Activated naive CD8-positive, alpha-beta T cell treated with anti-CD3 and anti-CD28 coated beads, Interleukin-2, amount 50 U/mL, for 24 hours (primary cell): ENCODE results near the gene SDHA.
A peak's percentile ranks its signal among the peaks of the same experiment; 100 is the strongest.
"Not testable (repeated sequence)": the region's sequence is repeated elsewhere in the genome, so short reads cannot be mapped to it uniquely, and the experiment has no call there.

ENCODE experiments used
- ATAC-seq: fragments of 150-1000 bp; cut with Tn5 transposase; one replicate; pipeline ENCODE4 v1.10.0; 2021
- DNase-seq: peaks from one replicate; pipeline ENCODE4 v3.0.0; 2021
- H3K27ac Mint-ChIP-seq: one replicate; pipeline ENCODE4 v1.8.0; 2021; ENCODE audit warnings: mild to moderate bottlenecking, mixed read lengths
- H3K27me3 Mint-ChIP-seq: one replicate; pipeline ENCODE4 v1.8.0; 2021; ENCODE audit warnings: mixed read lengths
- H3K36me3 Mint-ChIP-seq: one replicate; pipeline ENCODE4 v1.8.0; 2021; ENCODE audit warnings: low read depth, mixed read lengths
- H3K4me1 Mint-ChIP-seq: one replicate; pipeline ENCODE4 v1.8.0; 2021; ENCODE audit warnings: mixed read lengths
- H3K4me3 Mint-ChIP-seq: one replicate; pipeline ENCODE4 v1.8.0; 2021; ENCODE audit warnings: mild to moderate bottlenecking, moderate library complexity, mixed read lengths
- H3K9me3 Mint-ChIP-seq: one replicate; pipeline ENCODE4 v1.8.0; 2021; ENCODE audit warnings: mixed read lengths

The SDHA gene

DNA sequence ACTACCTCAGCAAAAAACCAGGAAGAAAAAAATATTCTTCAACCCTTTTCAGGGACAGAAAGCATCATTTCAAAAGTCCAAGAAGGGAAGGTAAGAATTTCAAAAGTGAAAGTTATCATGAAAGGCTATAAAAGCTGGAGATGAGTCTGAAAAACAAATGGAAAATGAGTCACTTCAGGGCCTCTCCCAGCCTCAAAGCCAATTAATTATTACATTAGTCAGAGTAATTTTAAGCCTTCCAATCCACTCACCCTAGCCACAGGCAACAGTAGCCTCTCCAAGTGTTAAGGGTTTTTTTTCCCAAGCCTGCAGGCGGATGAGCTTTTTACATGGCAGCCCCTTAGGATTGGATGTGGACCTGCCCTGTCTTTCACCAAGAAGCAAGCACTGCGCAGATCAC lies 2.9 kb upstream of the SDHA start:
- H3K36me3 Mint-ChIP-seq = peaks cover 18% of the 10 kb centered on the region
- H3K27ac Mint-ChIP-seq = peak overlapping the region; percentile 88
- H3K27me3 Mint-ChIP-seq, H3K9me3 Mint-ChIP-seq, DNase-seq: not testable (repeated sequence)
- peak overlapping the region; percentile 57 for H3K4me3 Mint-ChIP-seq
- ATAC-seq = peak; percentile 53
- peaks cover 39% of the 10 kb centered on the region for H3K4me1 Mint-ChIP-seq

DNA sequence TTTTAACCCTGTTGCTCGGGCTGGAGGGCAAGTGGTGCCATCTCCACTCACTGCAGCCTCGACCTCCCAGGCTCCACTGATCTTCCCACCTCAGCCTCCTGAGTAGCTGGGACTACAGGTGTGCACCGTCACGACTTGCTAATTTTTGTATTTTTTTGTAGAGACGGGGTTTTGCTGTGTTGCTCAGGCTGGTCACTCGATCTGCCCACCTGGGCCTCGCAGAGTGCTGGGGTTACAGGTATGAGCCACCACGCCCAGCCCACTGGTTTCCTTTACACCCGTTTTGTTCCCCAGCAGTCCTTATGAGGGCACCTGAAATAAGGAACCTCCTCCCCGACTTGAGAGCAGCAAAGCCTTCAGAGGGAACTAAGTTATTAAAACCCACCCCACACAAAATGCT lies 2.0 kb upstream of the SDHA start:
- Mint-ChIP-seq H3K27ac (peak overlapping the region; percentile 88), H3K36me3 (peaks cover 22% of the 10 kb centered on the region), H3K4me1 (peaks cover 44% of the 10 kb centered on the region), H3K4me3 (peak overlapping the region; percentile 57)
- H3K27me3 Mint-ChIP-seq, H3K9me3 Mint-ChIP-seq, ATAC-seq, DNase-seq: not testable (repeated sequence)

DNA sequence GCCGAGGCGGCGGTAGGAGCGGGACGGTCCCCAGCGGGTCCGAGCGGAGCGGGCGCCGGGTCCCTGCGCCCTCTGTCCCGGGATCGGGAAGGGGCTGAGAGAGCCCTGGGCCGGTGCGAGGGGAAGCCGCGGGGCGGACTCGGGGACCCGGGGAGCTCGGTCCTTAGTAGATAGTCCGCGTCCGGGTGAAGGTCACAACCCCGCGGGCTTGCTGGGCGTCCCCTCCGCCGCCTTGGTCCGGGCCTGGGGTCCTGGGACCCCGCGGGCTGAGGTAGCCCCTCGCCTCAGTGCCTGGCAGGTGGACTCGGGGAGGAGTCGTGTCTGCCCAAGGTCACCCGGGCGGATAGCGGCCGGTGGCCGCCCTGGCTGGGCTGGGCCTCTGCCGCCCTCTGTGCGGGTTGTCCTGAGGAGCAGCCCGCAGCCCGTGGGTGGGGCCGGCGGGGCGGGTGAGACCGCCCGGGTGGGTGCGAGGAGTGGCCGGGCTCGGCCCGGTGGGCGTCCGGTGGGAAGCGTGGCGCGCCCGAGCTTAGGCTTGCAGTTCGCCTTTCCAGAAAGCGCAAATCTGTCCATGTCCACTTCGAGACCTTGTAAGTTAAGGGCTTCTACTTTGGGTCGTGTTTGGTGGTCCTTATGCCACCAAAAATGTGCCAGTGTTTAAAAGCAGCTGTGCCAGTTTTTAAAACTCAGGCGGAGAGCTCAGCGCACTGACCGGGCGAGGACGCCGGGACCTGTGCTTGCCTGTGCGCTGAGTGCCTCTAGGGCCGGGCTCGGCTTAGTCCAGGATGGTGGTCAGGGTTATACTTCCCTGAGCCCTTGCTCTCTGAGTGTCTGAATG lies 554 bp downstream of the SDHA start:
- peak overlapping the region; percentile 84 for H3K27ac Mint-ChIP-seq
- H3K4me1 Mint-ChIP-seq = peaks cover 64% of the 10 kb centered on the region
- H3K36me3 Mint-ChIP-seq = peaks cover 23% of the 10 kb centered on the region
- H3K27me3 Mint-ChIP-seq = no peaks in the 10 kb centered on the region
- peak overlapping the region; percentile 92 for H3K4me3 Mint-ChIP-seq
- ATAC-seq = peak; percentile 10
- peak; percentile 22 for DNase-seq
- H3K9me3 Mint-ChIP-seq = no peaks in the 10 kb centered on the region

DNA sequence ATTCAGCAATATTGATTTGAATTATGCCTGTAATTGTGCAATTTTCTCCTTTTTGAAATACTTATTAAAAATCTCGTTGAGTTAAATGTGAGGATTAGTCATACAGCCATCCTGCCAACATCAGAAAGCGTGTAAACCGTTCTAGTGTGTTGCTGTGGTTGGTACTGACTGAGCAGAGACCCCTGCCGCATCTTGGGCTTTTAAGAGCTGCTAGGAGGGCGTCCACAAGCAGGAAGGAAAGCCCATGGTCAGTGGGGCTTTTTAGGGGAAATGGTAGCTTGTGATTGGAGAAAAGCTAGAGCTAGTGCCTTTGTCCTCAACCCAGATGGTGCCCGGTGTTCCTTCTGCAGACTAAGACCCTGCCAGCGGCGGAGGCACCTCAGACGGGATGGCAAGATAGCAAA lies 1.3 kb downstream of the SDHA start:
- H3K4me1 Mint-ChIP-seq = peaks cover 56% of the 10 kb centered on the region
- peak; percentile 11 for DNase-seq
- peak; percentile 21 for ATAC-seq
- H3K9me3 Mint-ChIP-seq = no peaks in the 10 kb centered on the region
- H3K4me3 Mint-ChIP-seq = peak overlapping the region; percentile 92
- peak overlapping the region; percentile 84 for H3K27ac Mint-ChIP-seq
- peaks cover 15% of the 10 kb centered on the region for H3K36me3 Mint-ChIP-seq
- no peaks in the 10 kb centered on the region for H3K27me3 Mint-ChIP-seq

DNA sequence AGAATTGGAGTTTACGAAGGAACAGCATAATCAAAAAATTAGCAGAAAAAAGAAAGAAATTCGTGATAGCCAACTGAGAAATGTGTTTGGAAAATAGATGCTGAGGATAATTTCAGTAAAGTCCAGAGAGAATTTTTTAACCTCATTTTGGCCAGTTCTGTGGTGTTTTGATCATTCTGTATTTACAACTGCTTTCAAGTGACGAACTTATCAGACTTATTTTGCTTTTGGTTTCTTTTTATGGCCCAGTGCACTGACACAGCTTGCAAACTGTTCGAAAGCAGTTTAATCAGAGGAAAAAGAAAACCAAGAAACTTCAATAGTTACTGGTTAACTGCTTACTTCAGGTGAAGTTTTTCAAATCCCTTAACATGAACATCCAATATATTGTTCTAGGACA lies 1.9 kb downstream of the SDHA start:
- DNase-seq (no peak), ATAC-seq (no peak)
- no peaks in the 10 kb centered on the region for H3K27me3 Mint-ChIP-seq
- H3K4me1 Mint-ChIP-seq = peaks cover 51% of the 10 kb centered on the region
- no peaks in the 10 kb centered on the region for H3K9me3 Mint-ChIP-seq
- peak overlapping the region; percentile 92 for H3K4me3 Mint-ChIP-seq
- peak overlapping the region; percentile 84 for H3K27ac Mint-ChIP-seq
- H3K36me3 Mint-ChIP-seq = peaks cover 16% of the 10 kb centered on the region

DNA sequence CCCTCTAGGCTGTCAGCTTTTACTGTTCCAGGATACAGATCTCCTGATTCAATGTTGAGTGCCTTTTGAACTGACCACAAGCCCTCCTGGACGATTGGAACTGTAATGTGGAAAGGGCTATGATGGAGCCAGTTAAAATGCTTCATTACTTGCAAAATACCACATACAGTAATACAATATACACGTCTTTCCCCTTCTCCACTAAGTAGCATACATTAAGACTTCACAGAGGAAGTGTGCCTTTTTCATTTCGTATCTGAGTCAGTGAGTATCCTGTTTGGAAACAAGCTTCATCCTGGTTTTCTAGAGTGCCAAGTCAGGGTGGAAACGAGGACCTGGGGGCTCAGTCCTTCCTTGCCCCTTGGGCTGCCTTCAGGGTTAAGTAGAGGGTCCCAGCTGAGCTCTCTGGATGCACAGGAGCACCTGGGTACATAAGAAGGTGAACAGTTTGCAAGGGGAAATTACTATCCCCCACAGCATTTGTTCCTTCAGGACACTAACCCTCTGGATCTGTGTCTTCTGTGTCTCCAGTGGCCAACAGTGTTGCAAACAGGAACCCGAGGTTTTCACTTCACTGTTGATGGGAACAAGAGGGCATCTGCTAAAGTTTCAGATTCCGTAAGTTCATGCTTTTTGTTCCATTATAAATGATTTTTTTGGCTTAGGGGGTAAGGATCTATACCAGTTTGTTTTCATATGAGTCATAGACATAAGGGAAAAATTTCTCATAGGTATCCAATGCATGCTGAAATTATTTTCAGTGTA lies 5.0 kb downstream of the SDHA start:
- Mint-ChIP-seq H3K27ac (peak overlapping the region; percentile 13), H3K36me3 (peaks cover 30% of the 10 kb centered on the region), H3K4me3 (peak overlapping the region; percentile 38), H3K4me1 (peaks cover 36% of the 10 kb centered on the region)
- H3K9me3 Mint-ChIP-seq, ATAC-seq, H3K27me3 Mint-ChIP-seq, DNase-seq: not testable (repeated sequence)

DNA sequence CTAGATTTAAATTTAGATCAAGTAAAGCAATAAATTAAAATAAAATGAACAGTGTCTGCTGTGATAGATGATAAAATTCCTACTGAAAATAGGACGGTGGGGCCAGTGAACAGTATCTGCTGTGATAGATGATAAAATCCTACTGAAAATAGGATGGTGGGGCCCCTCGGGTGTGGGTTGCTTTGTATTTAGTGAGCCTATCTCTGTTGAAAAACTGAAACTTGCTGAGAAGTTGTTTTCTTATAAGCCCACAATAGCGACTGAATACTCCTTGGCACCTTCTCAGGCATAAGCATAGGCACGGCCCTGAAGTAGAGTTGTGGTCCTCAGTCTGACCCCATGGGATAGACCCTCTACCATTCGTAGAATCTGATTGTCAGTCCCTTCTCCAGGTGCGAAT lies 5.7 kb downstream of the SDHA start:
- Mint-ChIP-seq H3K27me3 (no peaks in the 10 kb centered on the region), H3K4me1 (peaks cover 36% of the 10 kb centered on the region), H3K27ac (no peak overlapping the region)

DNA sequence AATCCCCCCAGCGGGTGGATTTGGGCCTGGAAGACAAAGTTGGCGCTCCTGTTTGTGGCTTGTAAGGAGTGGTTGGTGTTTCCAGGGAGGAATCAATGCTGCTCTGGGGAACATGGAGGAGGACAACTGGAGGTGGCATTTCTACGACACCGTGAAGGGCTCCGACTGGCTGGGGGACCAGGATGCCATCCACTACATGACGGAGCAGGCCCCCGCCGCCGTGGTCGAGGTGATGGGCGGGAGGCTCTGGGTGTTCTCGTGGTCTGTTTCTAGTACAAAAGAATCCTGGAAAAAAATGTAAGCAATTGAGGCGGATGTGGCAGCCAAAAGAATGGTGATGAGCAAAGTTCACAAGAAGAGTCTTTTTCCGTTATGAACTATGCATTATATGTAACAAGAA lies 7.2 kb downstream of the SDHA start:
- peaks cover 38% of the 10 kb centered on the region for H3K36me3 Mint-ChIP-seq
- no peak overlapping the region for H3K4me3 Mint-ChIP-seq
- H3K9me3 Mint-ChIP-seq = no peaks in the 10 kb centered on the region
- peaks cover 30% of the 10 kb centered on the region for H3K4me1 Mint-ChIP-seq
- no peaks in the 10 kb centered on the region for H3K27me3 Mint-ChIP-seq
- no peak for DNase-seq
- ATAC-seq = no peak
- H3K27ac Mint-ChIP-seq = no peak overlapping the region

More for the DNA sequence above, 5.7 kb downstream of the SDHA start:
- Mint-ChIP-seq H3K9me3 (no peaks in the 10 kb centered on the region), H3K4me3 (no peak overlapping the region), H3K36me3 (peaks cover 33% of the 10 kb centered on the region)
- DNase-seq (no peak), ATAC-seq (no peak)

DNA sequence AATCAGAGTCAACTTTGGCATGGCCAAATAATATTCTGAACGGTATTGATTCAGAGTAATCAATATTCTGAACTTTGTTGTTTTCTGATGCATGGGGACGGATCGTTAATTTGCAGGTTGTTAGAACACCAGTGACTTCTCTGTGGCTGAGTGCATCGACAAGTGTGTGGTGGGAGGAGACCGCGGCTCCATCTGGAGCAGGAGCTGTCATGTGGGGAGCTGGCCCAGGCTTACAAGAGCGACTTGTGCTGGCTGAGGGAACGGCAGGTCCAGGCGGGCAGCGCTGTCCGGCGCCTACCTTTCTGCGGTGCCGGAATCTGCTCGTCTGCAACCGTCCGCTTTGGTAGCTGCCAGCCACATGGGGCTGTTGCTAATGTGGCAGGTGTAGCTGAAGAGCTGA lies 9.3 kb downstream of the SDHA start:
- peaks cover 11% of the 10 kb centered on the region for H3K4me1 Mint-ChIP-seq
- H3K27ac Mint-ChIP-seq, H3K4me3 Mint-ChIP-seq: not testable (repeated sequence)

DNA sequence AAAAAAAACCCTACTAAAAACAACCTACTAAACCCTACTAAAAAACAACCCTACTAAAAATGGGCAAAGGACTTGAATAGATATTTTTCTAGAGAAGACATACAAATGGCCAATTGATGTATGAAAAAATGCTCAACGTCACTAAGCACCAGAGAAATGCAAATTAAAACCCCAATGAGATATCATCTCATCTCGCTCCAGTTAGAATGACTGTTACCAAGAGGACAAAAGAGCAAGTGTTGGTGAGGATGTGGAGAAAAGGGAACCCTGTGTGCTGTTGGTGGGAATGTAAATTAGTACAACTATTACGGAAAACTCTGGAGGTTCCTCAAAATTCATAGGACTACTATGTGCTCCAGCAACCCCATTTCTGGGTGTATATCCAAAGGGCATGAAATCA lies 10.8 kb downstream of the SDHA start:
- no peak for ATAC-seq
- no peaks in the 10 kb centered on the region for H3K4me1 Mint-ChIP-seq
- H3K4me3 Mint-ChIP-seq = no peak overlapping the region
- H3K9me3 Mint-ChIP-seq = no peaks in the 10 kb centered on the region
- no peaks in the 10 kb centered on the region for H3K27me3 Mint-ChIP-seq
- DNase-seq = no peak
- H3K36me3 Mint-ChIP-seq = peaks cover 54% of the 10 kb centered on the region
- no peak overlapping the region for H3K27ac Mint-ChIP-seq

More for the DNA sequence above, 9.3 kb downstream of the SDHA start:
- not testable (repeated sequence) for H3K9me3 Mint-ChIP-seq, ATAC-seq, DNase-seq, H3K27me3 Mint-ChIP-seq
- peaks cover 46% of the 10 kb centered on the region for H3K36me3 Mint-ChIP-seq

DNA sequence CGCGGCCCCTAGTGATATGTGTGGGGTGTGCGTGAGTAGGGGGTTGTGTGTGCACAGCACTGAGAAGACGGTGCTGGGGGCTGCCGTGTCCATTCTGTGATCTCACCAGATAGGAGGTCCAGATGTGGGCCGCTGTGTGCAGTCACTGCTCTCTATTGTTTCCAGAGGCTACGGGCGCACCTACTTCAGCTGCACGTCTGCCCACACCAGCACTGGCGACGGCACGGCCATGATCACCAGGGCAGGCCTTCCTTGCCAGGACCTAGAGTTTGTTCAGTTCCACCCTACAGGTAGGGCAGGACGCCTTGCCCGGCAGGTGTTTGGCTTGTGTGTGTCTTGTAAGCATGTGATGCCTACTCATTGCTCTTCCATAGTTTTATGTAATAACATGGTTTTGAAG lies 12.6 kb downstream of the SDHA start:
- Mint-ChIP-seq H3K36me3 (peaks cover 54% of the 10 kb centered on the region), H3K4me1 (no peaks in the 10 kb centered on the region), H3K27ac (no peak overlapping the region), H3K4me3 (no peak overlapping the region), H3K9me3 (no peaks in the 10 kb centered on the region), H3K27me3 (no peaks in the 10 kb centered on the region)
- no peak for ATAC-seq
- no peak for DNase-seq

DNA sequence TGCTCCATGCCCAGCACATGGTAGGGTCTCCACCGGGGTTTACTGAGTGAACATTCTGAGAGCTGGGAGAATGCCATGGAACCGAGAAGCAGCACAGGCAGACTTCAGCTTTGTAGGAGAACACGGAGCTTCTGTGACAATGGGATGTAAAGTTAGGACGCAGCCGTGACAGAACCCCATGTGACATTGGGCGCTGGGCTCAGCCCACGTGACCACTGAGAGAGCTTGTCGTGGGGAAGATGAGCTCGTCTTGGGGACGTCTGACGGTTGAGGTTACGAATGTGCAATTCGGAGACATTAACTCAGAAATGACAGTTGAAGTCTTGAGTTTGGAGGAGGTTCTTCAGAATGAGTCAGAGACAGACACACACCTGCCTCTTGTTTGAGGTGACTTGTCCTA lies 13.5 kb downstream of the SDHA start:
- ATAC-seq = peak; percentile 51
- Mint-ChIP-seq H3K36me3 (peaks cover 54% of the 10 kb centered on the region), H3K4me1 (no peaks in the 10 kb centered on the region), H3K4me3 (no peak overlapping the region), H3K9me3 (no peaks in the 10 kb centered on the region), H3K27me3 (no peaks in the 10 kb centered on the region), H3K27ac (no peak overlapping the region)
- no peak for DNase-seq

DNA sequence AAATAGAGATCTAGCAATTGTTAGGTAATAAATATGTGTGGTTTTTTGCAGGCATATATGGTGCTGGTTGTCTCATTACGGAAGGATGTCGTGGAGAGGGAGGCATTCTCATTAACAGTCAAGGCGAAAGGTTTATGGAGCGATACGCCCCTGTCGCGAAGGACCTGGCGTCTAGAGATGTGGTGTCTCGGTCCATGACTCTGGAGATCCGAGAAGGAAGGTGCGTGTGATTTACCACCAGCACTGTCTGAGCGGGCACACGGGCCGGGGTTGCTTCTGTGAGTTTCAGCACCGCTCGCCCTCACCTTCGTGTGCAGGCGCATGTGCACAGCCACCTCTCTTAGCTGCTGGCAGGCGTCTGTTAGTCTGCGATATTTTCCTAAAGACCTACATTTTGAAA lies 15.3 kb downstream of the SDHA start:
- not testable (repeated sequence) for H3K27me3 Mint-ChIP-seq, H3K9me3 Mint-ChIP-seq, H3K4me1 Mint-ChIP-seq, ATAC-seq, DNase-seq, H3K4me3 Mint-ChIP-seq, H3K27ac Mint-ChIP-seq
- H3K36me3 Mint-ChIP-seq = peaks cover 48% of the 10 kb centered on the region

DNA sequence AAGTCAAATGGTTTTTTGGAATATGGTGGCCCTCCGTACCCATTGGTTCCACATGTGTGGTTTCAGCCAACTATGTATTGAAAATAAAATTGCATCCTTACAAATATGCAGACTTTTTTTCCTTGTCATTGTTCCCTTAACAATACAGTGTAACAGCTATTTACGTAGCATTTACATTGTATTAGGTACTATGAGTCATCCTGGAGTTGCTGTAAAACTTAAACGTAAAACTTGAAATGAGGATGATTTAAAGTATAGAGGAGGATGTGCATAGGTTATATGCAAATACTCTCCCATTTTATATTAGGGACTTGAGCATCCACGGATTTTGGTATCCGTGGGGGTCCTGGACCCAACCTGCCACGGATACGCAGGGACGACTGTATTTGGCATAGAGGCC lies 16.3 kb downstream of the SDHA start:
- no peaks in the 10 kb centered on the region for H3K27me3 Mint-ChIP-seq
- DNase-seq (no peak), ATAC-seq (no peak)
- H3K4me1 Mint-ChIP-seq = no peaks in the 10 kb centered on the region
- H3K27ac Mint-ChIP-seq = peak overlapping the region; percentile 31
- H3K9me3 Mint-ChIP-seq = no peaks in the 10 kb centered on the region
- peaks cover 41% of the 10 kb centered on the region for H3K36me3 Mint-ChIP-seq
- H3K4me3 Mint-ChIP-seq = no peak overlapping the region

DNA sequence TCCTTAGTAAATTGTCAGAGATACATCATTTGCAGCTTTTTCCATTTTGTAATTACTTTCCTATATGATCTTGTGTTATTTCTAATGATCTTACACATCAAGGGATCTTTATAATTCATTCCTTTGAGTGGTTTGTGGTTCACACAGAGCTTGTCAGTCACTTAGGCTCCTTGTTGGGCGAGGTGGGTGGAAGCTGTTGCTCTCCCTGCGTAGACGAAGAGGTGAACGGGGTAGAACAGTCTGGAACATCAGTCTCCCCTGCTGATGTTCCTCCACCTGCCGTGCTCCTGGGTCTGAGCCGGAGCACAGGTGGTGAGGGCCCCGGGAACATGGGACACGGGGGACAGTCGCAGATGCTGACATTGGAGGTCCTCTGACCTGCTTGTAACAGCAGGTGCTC lies 17.4 kb downstream of the SDHA start:
- peak overlapping the region; percentile 36 for H3K27ac Mint-ChIP-seq
- not testable (repeated sequence) for ATAC-seq, H3K9me3 Mint-ChIP-seq, DNase-seq, H3K27me3 Mint-ChIP-seq, H3K4me1 Mint-ChIP-seq, H3K4me3 Mint-ChIP-seq
- H3K36me3 Mint-ChIP-seq = peaks cover 44% of the 10 kb centered on the region
